ENCODE results near the gene RTL1. TPM values are rescaled to one million over a fixed set of nuclear protein-coding genes. Genes with fewer than 3 reads are reported as not detected.

The RTL1 gene
- total RNA-seq, 1 donor from 2014 or later: 1.1 TPM

- TF ChIP-seq CTCF (IDR thresholded peaks at IDR 0.05; ENCODE audit: insufficient read depth, low read length, poor library complexity, severe bottlenecking): no peak
- DNase-seq (ENCODE audit: low read depth): no peak
- Histone ChIP-seq H3K4me3 (ENCODE audit: low read depth, low read length) (no peak overlapping the region), H3K27me3 (ENCODE audit: control insufficient read depth, insufficient read depth, low read length) (no peaks in the 10 kb centered on the region), H3K36me3 (ENCODE audit: control insufficient read depth, insufficient read depth, low read length) (no peaks in the 10 kb centered on the region)
Observed at GRCh38 chr14:100836941-100837804, 66.3 kb downstream of the RTL1 start.

DNA sequence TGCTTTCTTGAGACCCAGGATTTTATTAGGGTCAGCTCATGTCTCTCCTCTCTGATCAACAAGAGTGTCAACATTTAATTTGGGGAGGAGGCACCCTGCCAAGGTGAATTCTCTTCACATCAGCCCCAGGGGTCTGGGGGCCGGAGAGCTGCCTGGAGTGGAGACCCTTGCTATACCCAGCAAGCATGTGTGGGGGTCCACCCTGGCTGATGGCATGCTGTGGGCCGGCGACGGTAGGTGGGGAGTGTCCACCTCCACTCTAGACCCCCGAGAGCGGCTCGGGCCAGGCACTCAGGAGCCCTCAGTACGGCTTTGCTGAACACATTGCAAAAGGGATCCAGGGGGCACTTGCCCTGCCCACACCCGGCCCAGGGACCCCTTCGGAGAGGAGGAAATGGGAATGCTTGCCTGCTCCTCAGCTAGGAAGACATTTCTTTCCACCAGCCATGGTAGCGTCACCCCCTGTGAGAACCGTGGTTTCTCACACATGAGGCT is 67.2 kb downstream of the RTL1 start:
- no peak for TF ChIP-seq CTCF (IDR thresholded peaks at IDR 0.05; ENCODE audit: insufficient read depth, low read length, poor library complexity, severe bottlenecking)
- Histone ChIP-seq H3K4me3 (ENCODE audit: low read depth, low read length) (no peak overlapping the region), H3K36me3 (ENCODE audit: control insufficient read depth, insufficient read depth, low read length) (no peaks in the 10 kb centered on the region), H3K27me3 (ENCODE audit: control insufficient read depth, insufficient read depth, low read length) (no peaks in the 10 kb centered on the region)
- no peak for DNase-seq (ENCODE audit: low read depth)

GRCh38 chr14:100835548-100836310 is 67.8 kb downstream of the RTL1 start:
- Histone ChIP-seq H3K27me3 (ENCODE audit: control insufficient read depth, insufficient read depth, low read length) (no peaks in the 10 kb centered on the region), H3K4me3 (ENCODE audit: low read depth, low read length) (no peak overlapping the region), H3K36me3 (ENCODE audit: control insufficient read depth, insufficient read depth, low read length) (no peaks in the 10 kb centered on the region)
- TF ChIP-seq CTCF (IDR thresholded peaks at IDR 0.05; ENCODE audit: insufficient read depth, low read length, poor library complexity, severe bottlenecking): no peak
- DNase-seq (ENCODE audit: low read depth): no peak

GRCh38 chr14:100834794-100835547 is 68.6 kb downstream of the RTL1 start:
- Histone ChIP-seq H3K36me3 (ENCODE audit: control insufficient read depth, insufficient read depth, low read length) (no peaks in the 10 kb centered on the region), H3K4me3 (ENCODE audit: low read depth, low read length) (no peak overlapping the region), H3K27me3 (ENCODE audit: control insufficient read depth, insufficient read depth, low read length) (no peaks in the 10 kb centered on the region)
- DNase-seq (ENCODE audit: low read depth): no peak
- no peak for TF ChIP-seq CTCF (IDR thresholded peaks at IDR 0.05; ENCODE audit: insufficient read depth, low read length, poor library complexity, severe bottlenecking)

DNA sequence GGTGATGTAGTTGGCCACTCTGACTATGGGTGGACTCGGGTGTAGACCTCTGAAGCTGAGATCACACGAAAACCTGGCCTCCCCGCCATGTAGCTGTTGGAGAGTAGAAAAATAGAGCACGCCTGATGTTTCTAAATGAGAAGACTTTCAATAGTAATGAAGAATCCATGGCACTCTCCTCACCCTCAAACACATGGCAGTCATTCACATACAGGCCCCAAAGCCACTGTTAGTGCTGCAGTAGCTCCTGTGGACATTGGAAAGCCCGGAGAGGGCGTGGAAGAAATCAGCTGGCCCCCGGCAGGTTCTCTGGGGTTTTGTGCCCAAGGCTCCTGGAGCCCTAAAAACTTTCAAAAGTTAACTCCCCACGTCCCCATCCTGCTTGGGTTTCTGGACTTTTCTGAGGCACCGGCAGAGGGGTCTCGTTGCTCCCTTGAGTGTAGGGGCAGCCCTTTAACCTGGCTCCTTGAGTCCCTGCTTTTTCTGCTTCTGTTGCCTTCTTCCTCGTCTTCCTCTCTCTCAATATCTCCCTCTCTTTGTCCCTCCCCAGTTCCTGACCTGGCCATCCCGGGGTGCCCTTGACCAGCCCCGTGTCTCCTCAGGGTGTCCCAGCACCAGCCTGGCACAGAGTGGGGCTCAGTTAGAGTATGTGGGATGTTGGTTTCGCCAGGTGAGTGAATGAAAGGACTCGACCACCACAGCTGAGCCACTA is 69.3 kb downstream of the RTL1 start:
- Histone ChIP-seq H3K4me3 (ENCODE audit: low read depth, low read length) (no peak overlapping the region), H3K36me3 (ENCODE audit: control insufficient read depth, insufficient read depth, low read length) (no peaks in the 10 kb centered on the region), H3K27me3 (ENCODE audit: control insufficient read depth, insufficient read depth, low read length) (no peaks in the 10 kb centered on the region)
- DNase-seq (ENCODE audit: low read depth): no peak
- no peak for TF ChIP-seq CTCF (IDR thresholded peaks at IDR 0.05; ENCODE audit: insufficient read depth, low read length, poor library complexity, severe bottlenecking)
